Astrocyte (in vitro differentiated cells and primary cell): ENCODE data around the gene CNPY4.

ENCODE experiments used
- CTCF ChIP-seq: IDR thresholded peaks from 2 replicates; pipeline ENCODE4 v1.5.1; 2011; ENCODE audit warnings: low read depth, mild to moderate bottlenecking, inconsistent platforms, low read length, moderate library complexity; ENCODE audit not compliant: insufficient read depth
- EZH2 ChIP-seq: IDR thresholded peaks from 2 replicates; pipeline ENCODE4 v1.6.1; 2012; ENCODE audit warnings: mild to moderate bottlenecking, low read length, inconsistent platforms; ENCODE audit not compliant: insufficient read depth

- TF ChIP-seq CTCF (no peak), EZH2 (no peak)
Observed at GRCh38 chr7:100137851-100138760, 18.7 kb downstream of the CNPY4 start.
